GM19455 (cell line): ENCODE results near the gene ADARB2.

Experiments
- ATAC-seq: cut with Tn5 transposase; IDR thresholded peaks from one replicate; pipeline ENCODE4 v1.9.1; 2021; ENCODE audit not compliant: unreplicated experiment

The ADARB2 gene

DNA sequence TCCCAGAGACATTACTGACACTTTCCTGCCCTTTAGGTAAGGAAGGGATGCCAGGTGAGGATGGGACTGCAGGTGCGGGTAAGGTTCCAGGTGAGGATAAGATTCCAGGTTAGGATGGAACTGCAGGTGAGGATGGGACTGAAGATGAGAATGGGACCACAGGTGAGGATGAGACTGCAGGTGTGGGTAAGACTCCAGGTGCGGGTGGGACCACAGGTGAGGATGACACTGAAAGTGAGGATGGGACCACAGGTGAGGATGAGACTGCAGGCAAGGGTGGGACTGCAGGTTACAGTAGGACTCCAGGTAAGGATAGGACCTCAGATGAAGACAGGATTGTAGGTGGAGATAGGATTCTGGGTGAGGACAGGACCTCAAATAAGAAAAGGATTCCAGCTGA is 358.9 kb downstream of the ADARB2 start:
- no peak for ATAC-seq

GRCh38 chr10:1377740-1378397 is 359.5 kb downstream of the ADARB2 start:
- no peak for ATAC-seq

DNA sequence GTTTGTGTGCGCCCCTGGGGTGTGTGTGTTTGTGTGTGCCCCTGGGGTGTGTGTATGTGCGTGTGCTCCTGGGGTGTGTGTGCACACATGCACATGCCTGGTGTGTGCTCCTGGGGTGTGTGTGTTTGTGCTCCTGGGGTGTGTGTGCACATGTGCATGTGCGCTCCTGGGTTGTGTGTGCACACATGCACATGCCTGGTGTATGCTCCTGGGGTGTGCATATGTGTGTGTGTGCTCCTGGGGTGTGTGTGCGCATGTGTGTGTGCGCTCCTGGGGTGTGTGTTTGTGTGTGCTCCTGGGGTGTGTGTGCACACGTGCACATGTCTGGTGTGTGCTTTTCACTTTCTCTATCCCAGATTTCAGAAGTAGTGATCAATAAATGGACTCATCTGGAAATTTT is 360.1 kb downstream of the ADARB2 start:
- ATAC-seq: no peak

GRCh38 chr10:1376384-1376945 is 360.9 kb downstream of the ADARB2 start:
- no peak for ATAC-seq

GRCh38 chr10:1375346-1376170 is 361.8 kb downstream of the ADARB2 start:
- no peak for ATAC-seq

- ATAC-seq: no peak
These were observed 362.6 kb downstream of the ADARB2 start for GRCh38 chr10:1374511-1375345.

DNA sequence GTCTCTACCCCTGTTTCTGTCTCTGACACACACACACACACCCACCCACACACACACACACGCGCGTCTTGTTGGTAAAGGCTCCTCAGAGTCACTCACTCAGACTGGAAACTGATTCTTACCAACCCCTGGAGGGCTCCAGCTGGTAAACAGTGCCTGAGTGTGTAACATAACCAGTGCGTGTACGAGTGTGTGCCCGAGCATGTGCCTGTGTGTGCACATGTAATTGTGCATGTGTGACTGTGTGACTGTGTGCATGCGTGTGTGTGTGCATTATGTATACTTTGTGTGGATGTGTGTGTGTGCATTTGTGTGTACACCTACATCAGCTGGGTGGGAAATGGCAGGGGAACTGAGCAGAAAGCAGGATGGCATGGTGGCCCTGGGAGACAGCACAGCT is 364.0 kb downstream of the ADARB2 start:
- ATAC-seq: no peak

- no peak for ATAC-seq
These were observed 365.1 kb downstream of the ADARB2 start for GRCh38 chr10:1372212-1372611.

DNA sequence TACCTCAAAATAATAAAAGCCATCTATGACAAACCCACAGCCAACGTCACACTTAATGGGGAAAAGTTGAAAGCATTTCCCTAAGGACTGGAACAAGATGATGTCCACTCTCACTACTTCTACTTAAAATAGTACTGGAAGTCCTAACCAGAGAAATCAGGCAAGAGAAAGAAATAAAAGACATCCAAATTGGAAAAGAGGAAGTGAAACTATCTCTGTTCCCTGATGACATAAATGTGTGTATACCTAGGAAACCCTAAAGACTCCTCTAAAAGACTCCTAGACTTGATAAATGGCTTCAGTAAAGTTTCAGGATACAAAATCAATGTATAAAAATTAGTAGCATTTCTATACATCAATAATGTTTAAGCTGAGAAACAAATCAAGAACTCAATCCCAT is 367.0 kb downstream of the ADARB2 start:
- no peak for ATAC-seq

GRCh38 chr10:1369665-1370064 is 367.7 kb downstream of the ADARB2 start:
- ATAC-seq: no peak

- no peak for ATAC-seq
These were observed 368.1 kb downstream of the ADARB2 start for GRCh38 chr10:1369197-1369596.

- ATAC-seq: no peak
These were observed 368.5 kb downstream of the ADARB2 start for GRCh38 chr10:1368842-1369171.

DNA sequence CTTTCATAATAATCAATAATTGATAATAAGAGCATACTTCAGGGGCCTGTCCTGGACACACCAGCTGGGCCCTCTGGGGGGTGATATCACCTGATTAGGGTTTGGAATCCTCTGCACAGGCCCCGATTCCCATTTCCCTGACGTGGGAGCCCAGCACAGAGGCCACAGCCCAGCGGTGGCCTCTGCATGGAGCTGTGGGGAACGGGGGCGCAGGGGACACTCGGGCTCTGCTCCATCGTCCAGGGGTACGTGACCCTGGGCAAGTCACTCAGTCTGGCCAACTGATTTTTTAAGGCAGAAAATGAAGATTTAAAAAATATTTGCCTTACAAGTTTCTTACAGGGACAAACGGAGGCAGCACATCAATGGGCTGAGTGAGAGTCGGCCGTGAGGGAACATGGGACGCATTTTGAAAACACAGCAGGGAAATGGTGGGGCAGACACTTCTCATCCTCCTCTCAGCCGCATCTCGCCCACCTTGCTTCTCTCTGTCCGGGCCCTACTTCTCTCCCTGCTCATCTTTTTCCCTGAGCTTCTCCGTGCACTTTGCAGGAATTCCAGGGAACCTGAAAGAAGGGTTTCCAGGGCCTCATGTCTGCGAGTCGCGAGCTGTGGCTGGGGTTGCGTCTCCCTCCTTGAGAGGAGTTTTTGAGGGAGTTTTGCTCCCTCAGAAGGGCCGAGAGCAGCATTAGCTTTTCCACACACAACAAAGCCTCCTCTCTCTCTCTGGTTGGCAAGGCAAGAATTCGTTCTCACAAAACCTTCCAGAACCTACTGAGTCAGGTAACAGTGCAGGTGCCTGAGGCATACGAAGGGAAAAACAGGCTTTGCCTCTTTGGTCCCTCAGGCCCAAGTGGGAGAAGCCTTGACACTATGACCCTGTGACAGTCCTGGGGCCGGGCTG is 369.1 kb downstream of the ADARB2 start:
- no peak for ATAC-seq

DNA sequence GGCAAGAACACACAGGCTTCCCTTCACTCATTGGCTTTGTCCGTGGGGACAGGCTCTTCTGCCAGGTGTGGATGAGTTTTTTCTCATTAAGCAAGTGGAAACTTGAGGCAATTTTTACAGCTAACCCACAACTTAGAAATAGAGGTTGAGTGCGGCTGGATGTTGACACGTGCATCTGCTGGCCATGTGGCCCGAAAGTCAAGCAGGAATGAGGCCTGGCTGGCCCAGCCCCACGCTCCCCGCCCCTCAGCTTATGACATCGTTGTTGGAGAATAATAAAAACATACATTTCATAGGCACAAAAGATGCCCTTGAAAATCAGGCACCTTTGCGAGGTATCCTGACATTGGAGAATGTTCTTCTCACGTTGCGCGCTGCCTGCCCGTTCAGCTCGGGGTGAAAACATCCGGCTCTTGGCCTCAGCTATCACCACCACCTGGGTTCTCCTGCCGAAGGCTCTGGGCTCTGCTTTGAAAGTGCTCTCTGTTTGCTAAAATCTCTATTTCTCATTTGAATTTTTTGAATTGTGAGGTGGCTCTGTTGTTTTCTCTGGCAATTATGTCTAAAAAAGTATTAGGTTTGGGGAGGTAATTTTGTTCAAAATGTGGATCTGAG is 370.4 kb downstream of the ADARB2 start:
- no peak for ATAC-seq

DNA sequence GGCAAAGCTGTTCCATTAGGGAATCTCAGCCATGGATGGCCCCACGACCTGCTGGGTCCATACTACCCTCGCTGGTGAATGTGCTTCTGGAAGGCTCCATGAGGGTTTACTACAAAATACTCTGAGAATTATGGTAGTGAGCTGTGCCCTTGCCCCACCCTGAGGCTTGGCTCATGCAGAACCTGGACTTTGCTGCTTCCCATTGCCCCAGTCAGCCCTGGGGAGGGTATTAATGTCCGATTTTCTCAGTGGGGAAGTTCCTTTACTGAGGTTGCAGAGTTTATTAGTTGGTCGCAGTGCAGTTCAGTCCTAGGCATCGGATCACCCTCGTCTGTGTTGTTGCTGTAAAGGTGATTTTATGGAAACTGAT is 371.0 kb downstream of the ADARB2 start:
- ATAC-seq: no peak

GRCh38 chr10:1365540-1366321 is 371.6 kb downstream of the ADARB2 start:
- ATAC-seq: no peak

- ATAC-seq: no peak
These were observed 373.0 kb downstream of the ADARB2 start for GRCh38 chr10:1364151-1364910.

- ATAC-seq: no peak
These were observed 373.7 kb downstream of the ADARB2 start for GRCh38 chr10:1363446-1364121.
